NCI-H2107 treated with DMSO at 0.1 percent for 48 hours (cell line): ENCODE results near the gene STK35.

Source experiments
- DNase-seq: peaks from one replicate; lab custom pipeline; 2025; ENCODE audit not compliant: unreplicated experiment; lab: John Stamatoyannopoulos, UW

The STK35 gene

DNA sequence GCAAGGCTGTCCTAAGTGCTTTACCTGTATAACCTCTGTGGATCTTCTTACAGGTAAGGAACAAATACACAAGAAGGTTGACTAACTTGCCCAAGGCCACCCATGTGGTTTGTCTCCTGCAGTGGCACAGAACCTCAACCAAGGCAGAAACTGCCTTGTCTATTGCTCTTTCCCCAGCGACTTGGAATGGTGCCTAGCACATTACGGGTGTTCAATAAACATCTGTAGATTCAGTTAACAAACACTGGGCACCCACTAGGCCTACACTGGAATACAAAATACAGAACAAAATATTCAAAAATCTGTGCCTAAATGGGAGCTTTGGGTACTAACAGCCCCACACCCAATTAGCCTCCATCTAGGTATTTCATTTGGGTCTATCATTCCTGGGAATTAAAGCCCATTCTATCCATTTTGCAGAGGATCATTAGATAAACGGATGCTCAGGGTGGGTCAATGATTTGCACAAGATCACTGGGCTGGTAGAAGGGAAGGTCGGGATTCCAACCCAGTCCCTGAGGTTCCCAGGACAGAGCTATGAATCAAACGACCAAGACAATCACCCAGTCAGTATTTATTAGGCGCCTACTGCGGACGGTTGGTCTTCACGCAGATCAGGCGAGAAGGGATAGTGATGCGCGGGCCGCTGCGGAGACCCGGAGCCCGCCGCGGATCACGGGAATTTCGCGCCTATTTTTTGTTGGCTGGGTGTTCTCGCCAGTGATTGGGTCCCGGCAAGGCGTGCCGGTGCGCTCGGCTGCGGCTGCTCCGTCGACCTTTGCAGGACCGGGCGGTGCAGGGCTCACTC, at the start of gene STK35:
Gene STK35 (plus strand): TSS at position 771 of the 808 bp plus-strand sequence. CDS start 55 bp downstream, outside the sequence.
- no peak for DNase-seq

DNA sequence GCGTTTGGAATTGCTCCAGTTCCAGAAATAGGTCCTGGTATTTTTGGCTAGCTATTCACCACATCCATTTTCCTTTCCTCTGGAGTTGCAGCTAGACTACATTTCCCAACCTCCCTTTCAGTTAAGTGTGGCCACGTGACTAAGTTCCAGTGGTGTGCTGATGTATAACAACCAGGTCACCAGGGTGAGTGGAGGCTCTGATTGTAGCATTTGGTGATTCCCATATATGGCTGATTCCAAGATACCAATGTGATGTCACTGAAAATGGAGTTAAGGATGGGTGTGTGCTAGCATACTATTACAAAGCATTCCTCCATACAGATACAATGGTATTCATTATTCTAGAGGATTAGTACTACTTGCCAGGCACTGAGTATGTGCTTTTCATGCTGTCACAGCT, 49.7 kb upstream of the STK35 start:
- no peak for DNase-seq

DNA sequence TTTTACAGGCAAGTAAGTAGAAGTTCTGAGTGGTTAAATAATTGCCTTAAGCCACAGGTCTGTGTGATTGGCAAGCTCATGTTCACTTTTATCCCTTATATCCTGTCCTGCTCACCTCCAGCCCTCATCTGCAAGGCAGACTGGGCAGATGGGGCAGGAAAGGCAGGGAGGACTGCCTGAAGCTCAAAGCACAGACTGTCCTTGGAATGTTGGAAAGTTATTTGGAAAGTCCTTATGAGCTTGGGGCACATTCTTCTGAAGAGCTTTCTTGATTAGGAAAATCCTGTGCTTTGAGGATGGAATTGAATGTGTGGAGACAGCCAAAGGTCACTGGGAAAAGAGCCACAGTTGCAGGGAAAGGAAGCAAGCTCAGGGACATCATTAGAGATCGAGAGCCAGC, 48.9 kb upstream of the STK35 start:
- no peak for DNase-seq

DNA sequence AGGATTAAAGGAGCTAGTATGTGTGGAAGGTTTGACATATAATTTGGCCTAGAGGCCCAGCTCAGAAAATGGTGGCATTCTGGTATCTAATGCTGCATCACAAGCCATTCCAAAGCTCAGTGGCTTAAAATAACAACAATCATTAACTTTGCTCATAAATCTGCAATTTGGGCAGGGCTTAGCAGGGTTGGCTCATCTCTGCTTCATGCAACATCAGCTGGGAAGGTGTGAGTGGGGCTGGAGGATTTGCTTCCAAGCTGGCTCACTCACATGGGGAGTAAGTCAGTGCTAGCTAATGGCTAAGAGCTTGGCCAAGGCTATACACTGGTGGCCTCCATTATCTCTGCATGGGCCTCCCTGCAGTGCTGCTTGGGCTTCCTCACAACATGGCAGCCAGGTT, 48.0 kb upstream of the STK35 start:
- no peak for DNase-seq

DNA sequence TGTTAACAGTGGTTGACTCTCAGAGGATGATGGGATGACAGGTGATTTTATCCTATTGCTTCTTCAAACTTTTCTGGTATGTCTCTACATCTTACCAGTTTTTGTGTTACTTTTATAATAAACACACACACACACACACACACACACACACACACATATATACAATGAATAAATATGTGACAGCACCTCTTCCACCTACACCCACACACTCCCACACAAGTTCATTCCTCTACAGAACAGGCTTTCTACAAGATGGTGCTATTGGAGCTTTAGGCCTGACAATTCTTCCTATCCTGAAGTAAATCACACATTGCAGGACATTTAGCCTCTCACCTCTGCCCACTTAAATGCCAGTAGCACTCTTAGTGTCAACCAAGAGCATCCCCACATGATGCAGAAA, 46.7 kb upstream of the STK35 start:
- no peak for DNase-seq

DNA sequence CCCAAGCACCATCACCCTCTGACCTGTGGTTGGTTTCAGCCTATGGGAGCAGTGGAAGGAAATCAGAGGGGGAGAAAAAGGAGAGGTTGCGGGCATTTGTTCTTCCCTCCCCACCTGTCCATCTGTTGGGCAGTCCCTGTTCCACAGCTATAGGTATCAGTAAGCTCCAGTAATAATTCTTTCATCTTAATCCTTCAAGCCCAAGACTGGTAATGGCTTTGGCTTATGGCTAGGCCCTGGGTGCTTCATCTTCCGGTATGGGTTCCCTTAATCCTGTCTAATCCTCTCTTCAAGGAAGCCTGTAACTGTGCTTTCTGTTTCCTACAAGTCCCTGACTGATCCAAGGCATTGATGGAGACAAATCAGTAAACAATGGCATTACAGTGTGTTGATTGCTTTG, 42.2 kb upstream of the STK35 start:
- no peak for DNase-seq

DNA sequence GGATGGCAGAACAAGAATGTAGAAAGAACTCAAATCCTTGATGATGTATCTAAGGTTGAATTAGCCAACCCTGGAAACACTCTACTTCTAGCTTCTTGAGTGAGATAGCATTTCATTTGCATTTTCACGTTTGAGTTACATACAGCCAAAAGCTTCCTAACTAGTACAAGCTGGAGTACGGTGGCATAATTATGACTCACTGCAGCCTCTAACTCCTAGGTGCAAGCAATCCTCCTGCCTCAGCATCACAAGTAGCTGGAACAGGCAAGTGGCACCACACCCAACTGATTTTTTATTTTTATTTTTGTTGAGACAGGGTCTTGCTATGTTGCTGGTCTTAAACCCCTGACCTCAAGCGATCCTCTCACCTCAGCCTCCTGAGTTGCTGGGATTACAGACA, 36.5 kb upstream of the STK35 start:
- no peak for DNase-seq

DNA sequence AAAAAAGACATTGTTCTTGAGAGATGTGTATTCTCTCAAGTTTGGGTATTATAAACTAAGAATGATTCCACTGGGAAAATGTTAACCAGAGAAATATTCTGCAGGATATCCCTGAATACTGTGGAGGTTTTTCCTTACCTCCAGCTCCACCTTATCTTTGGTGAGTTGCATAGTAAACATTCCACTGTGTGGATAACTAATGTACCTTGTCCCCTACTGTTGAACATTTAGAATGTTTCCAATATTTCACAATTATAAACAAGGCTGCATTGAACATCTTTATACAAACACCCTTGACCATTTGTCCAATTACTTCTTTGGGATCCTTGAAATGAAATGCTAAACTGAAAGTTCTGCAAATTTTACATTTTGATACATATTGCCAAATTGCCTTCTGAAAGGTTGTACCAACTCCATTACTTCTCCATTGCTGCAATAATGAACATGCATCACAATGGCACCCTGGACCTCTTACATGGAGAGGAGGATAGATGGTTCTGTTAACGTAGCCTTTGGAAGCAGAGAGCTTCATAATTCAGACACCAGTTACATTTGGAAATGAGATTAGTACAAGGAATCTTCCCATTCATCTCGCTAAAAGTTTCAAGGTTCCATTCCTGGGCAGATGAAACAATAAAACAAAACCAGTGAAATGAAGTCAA, 35.0 kb upstream of the STK35 start:
- DNase-seq = no peak

DNA sequence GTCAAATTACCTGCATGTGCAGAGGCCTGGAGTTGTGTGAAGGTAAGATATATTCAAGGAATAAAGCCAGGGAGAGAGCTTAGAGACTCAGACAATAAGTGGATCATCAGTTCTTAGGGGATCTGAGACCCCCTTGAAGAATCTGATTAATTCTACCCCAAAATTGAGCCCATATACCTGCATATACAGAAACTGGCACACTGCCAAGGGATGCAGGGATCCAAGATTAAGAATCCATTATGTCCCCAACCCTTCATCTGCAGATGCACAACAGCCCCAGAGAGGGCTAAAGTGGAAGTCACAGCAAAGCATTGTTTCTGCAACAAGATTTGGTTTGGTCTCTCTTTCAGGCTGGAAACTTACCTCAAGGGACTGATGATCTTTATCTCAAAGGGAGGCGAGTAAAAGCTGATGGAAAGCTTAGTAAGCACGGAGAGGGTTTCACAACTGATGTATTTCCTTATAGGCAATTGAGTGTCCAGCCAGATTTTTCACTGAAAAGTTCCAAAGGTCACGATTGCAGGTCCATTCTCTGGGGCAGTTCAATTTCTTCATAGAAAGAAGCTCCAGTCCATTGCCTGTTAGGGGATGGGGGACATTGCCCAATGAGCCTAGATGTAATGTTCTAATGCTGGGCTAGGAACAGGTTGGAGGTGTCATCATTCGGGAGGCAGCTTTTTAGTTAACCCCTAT, 20.9 kb upstream of the STK35 start:
- DNase-seq = no peak

DNA sequence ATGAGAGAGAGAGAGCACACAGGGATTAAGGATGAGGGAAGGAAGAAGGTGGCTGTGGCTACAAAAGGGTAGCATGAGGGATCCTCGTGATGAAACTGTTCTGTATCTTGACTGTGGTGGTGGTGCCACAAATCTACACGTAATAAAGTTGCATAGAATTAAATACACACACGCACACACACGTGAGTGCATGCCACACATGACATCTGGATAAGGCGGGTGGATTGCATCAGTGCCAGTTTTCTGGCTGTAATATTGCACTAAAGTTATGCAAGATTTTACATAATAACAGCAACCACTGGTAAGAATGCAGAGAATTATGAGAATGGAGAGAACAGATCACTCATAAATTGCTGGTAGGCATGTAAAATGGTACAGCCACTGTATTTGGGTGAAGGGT, 16.9 kb upstream of the STK35 start:
- no peak for DNase-seq

DNA sequence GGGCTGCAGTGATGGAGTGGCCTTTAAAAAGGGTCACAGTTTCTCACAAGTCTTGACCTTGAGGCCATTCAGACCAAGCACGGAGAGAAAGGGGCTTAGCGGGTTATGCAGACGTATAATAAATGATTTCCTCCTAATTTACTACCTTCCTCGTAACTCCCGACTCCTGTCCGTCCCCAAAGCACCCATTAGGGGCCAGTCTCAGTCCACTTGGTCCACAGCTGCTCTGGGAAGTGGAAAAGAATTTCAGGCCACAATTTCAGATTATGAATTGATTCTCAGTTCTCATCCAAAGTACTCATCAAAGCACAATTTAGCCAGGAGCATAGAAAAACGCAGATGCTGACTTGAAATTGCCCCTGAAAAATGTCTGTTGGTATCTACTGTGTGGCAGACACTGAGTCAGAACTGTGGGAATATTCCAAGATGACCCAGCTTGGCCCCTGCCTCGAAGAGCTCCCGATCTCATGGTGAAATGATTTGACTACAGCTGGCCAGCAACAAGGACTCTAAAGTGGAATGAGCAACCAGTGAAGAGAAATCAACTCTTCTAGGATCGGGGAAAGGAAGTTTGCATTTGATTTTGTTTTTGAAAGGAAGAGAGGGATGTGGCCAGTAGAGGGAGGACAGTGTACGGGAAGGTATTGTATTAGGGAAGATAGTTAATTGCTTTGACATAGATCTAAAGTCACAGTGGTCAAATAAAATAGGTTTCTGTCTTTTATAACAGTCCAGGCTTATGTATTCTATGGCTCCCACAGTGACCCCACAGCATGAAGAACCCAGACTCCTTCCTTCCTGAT, 15.2 kb upstream of the STK35 start:
- no peak for DNase-seq

DNA sequence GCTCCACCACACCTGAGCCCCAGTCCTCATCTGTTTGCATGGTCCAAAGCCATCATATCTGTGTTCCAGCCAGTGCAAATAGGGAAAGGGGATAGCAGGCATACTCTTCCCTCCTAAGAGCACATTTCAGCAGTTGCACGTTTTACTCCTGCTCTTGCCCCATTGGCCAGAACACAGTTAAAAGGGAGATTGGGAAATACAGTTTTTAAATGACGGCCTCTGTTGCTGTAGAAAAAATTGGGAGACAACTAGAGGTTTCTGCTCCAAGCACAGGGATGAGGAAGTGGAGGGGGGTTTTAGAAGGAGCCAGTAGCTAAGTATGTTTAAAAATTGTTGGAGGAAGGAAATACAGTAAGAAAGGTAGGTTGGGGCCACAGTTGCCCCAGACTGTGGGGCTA, 14.6 kb upstream of the STK35 start:
- no peak for DNase-seq

DNA sequence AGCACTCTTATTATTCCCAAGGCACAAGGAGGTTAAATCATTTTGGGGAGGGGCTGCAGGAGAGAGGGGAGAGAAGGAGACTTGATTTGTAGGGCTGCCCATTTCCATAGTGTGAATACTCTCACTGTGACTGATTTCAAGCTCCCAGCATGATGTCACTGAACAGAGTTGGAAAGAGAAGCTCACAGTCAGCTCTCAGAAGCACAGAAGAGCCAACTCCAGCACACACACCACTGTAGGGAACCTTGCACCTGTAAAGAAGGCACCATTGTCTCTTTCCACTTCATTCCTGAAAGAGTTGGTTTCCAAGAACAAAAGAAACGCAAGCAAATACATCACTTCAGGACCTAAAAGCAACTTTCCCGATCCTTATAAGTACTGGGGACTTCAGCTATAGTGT, 12.7 kb upstream of the STK35 start:
- DNase-seq = peak; percentile 24

DNA sequence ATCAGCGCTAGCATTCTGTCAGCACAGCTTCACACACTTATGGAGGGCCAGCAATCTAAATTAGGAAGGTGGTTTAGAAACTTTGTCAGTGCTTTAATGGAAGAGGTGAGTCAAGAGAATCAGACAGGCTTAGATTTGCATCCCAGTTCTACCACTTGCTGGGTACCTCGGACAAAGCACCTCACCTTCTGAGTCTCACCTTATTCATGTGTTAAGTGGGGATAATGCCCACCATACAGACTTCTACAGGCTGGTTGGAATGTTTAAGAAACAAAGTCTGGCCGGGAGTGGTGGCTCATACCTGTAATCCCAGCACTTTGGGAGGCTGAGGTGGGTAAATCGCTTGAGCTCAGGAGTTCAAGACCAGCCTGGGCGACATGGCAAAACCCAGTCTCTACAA, 12.2 kb upstream of the STK35 start:
- no peak for DNase-seq

DNA sequence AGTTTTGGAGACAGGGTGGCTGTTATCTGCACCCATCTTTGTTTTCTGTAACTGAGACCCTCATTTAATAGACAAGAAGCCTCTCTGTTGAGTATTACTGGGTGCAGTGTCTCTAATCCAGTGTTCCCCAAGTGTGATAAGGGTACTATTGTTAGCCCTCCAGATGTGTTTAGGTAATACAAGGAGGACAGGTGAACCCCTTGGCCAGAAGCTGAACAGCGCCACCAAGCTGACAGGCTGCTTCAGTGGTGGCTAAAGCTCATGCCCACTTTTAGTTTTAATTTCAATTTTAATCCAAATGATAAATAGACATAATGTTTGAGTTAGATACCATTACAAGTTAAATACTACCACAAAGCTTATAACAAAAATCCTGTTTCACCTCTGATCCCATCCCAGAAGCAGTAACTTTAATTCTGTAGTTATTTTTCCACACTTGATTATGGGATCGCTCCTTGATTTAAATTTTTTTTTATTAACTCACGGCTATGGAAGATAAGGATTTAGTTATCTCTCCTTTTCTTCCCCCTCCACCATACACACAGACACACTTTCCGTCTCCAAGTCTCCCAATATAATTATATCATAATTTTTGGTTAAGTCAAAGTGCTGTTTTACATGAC, 8.4 kb upstream of the STK35 start:
- peak; percentile 12 for DNase-seq

DNA sequence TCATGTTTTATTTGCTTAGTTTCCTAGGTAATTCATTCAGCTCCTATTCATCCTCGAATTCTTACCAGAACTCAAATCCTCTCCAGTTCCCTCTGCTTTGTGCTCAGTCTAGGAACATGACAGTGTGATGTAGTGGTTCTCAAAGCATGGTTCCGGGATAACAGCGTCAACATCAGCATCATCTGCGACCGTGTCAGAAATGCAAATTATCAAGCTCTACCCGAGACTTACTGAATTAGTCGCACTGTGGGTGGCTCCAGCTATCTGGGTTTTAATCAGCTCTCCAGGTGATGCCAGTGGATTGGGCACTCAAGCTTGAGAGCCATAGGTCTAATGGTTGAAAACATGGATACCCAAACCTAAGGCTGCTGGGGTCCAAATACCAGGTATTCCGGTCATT, 7.7 kb upstream of the STK35 start:
- no peak for DNase-seq

DNA sequence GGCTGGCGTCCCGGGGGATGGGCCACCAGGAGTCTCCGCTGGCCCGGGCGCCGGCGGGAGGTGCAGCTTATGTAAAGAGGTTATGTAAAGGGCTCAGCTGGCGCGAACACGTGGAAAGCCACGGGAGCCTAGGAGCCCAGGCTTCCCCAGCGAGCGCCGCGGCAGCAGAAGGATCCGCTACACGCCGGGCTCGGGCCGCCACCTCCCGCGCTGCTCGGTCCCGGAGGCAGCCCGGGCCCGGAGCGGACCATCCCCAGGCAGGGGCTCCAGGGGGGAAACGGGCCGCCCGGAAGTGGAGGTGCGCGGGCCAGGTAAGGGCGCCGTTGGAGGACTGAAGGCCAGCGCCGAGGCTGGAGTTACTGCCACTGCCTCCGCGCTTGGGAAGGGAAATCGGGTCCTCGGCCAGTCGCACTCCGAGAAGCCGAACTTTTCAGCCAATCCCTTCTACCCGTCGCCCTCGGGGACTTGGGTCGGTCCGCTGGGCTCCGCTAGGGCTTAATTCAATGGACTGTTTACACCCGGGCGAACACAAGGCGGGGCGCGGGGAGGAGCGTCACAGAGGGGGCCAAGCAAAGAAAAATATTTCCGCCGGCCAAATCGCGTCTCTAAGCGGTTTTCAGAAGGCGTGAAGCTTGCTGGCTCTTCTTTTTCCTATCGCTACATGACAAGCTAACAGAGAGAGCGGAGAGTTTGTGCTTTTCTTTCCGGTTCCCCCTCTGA, 398 bp downstream of the STK35 start:
- DNase-seq = peak; percentile 70

DNA sequence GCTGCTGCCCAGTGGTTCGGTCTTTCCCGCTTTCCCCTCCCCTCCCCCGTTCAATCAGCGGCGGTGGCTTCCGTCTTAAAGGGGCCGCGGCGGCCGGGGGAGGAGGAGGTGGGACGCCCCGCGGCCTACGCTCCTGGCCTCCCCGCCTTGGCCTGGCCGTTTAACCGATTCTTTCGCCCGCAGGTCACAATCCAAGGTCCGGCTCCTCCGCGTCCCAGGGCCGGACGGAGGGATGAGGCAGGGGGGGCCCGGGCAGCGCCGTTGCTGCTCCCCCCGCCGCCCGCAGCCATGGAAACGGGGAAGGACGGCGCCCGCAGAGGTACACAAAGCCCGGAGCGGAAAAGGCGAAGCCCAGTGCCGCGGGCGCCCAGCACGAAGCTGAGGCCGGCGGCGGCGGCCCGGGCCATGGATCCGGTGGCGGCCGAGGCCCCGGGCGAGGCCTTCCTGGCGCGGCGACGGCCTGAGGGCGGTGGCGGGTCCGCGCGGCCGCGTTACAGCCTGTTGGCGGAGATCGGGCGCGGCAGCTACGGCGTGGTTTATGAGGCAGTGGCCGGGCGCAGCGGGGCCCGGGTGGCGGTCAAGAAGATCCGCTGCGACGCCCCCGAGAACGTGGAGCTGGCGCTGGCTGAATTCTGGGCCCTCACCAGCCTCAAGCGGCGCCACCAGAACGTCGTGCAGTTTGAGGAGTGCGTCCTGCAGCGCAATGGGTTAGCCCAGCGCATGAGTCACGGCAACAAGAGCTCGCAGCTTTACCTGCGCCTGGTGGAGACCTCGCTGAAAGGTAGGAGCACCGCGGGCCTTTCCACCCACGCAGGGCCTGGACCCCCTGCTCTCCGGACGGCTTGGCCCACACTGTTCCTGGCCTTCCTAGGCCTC, 1.2 kb downstream of the STK35 start:
- DNase-seq = peak; percentile 70

DNA sequence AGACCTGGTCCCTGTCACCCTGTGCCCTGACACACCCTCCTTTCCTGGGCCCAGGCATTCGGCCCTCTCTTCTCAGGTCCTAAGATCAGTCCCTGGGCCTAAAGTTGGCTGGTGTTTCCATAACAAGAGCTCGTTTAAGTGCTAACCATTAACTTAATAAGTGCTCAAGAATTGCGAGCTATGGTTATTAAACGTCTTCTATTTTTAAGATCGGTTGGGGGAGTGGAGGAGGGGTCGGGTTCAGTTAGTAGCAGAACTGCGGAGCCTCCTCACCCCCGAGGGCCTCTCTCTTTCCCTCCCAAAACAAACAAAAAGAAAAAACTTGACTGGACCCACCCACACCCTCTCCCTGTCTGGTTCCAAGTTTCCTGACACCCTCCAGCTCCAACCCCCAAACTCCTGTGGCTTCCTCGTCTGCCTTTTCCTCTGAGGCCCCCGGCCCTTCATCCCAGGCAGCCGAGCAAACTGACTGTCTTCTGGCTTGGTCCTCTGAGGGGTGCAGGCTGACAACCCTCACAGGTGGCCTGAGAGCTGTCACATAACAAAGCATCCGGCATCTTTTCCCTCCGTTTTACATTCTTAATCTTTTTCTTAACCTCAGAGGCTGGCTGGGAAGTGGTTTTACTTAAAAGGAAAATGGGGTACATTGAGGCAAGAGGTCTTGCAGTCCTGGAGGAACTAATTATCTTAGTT, 2.0 kb downstream of the STK35 start:
- no peak for DNase-seq
